Fibroblast of skin of right biceps (primary cell): ENCODE results near the gene ADCY9.
A peak's percentile ranks its signal among the peaks of the same experiment; 100 is the strongest.
"Not testable (repeated sequence)": the region's sequence is repeated elsewhere in the genome, so short reads cannot be mapped to it uniquely, and the experiment has no call there.

Source experiments
- DNase-seq: peaks from one replicate; pipeline ENCODE4 v3.0.0-alpha.2; 2013

Gene ADCY9

GRCh38 chr16:4062212-4062802 is 53.9 kb downstream of the ADCY9 start:
- DNase-seq: no peak

GRCh38 chr16:4060823-4061222 is 55.4 kb downstream of the ADCY9 start:
- DNase-seq: no peak

- DNase-seq: no peak
These were observed 56.2 kb downstream of the ADCY9 start for GRCh38 chr16:4060009-4060408.

GRCh38 chr16:4058386-4058785 is 57.9 kb downstream of the ADCY9 start:
- DNase-seq: no peak

GRCh38 chr16:4057439-4057877 is 58.8 kb downstream of the ADCY9 start:
- no peak for DNase-seq

GRCh38 chr16:4056161-4057105 is 59.8 kb downstream of the ADCY9 start:
- no peak for DNase-seq

- no peak for DNase-seq
These were observed 60.5 kb downstream of the ADCY9 start for GRCh38 chr16:4055748-4056147.

- DNase-seq: peak; percentile 40
These were observed 62.9 kb downstream of the ADCY9 start for GRCh38 chr16:4053301-4053845.

- peak; percentile 40 for DNase-seq
These were observed 63.4 kb downstream of the ADCY9 start for GRCh38 chr16:4052801-4053293.

GRCh38 chr16:4052096-4052495 is 64.1 kb downstream of the ADCY9 start:
- no peak for DNase-seq

GRCh38 chr16:4051591-4051990 is 64.7 kb downstream of the ADCY9 start:
- no peak for DNase-seq

GRCh38 chr16:4049031-4049430 is 67.2 kb downstream of the ADCY9 start:
- DNase-seq: no peak

- DNase-seq: no peak
These were observed 67.8 kb downstream of the ADCY9 start for GRCh38 chr16:4048481-4048880.

GRCh38 chr16:4046221-4046620 is 70.0 kb downstream of the ADCY9 start:
- no peak for DNase-seq

GRCh38 chr16:4045561-4045960 is 70.7 kb downstream of the ADCY9 start:
- DNase-seq: not testable (repeated sequence)

GRCh38 chr16:4042581-4042980 is 73.7 kb downstream of the ADCY9 start:
- no peak for DNase-seq

- DNase-seq: no peak
These were observed 77.8 kb downstream of the ADCY9 start for GRCh38 chr16:4038448-4038847.

GRCh38 chr16:4036952-4037351 is 79.3 kb downstream of the ADCY9 start:
- not testable (repeated sequence) for DNase-seq

GRCh38 chr16:4034963-4035362 is 81.3 kb downstream of the ADCY9 start:
- no peak for DNase-seq

GRCh38 chr16:4033951-4034350 is 82.3 kb downstream of the ADCY9 start:
- DNase-seq: no peak

- no peak for DNase-seq
These were observed 83.5 kb downstream of the ADCY9 start for GRCh38 chr16:4032768-4033167.

GRCh38 chr16:4028144-4028543 is 88.1 kb downstream of the ADCY9 start:
- no peak for DNase-seq

- DNase-seq: no peak
These were observed 89.4 kb downstream of the ADCY9 start for GRCh38 chr16:4026854-4027253.

GRCh38 chr16:4025428-4025827 is 90.8 kb downstream of the ADCY9 start:
- DNase-seq: no peak
